CD4-positive, alpha-beta memory T cell (primary cell): ENCODE results near the gene NCOA3. TPM values are rescaled to one million over a fixed set of nuclear protein-coding genes. Genes with fewer than 3 reads are reported as not detected.
A peak's percentile ranks its signal among the peaks of the same experiment; 100 is the strongest.
"Not testable (repeated sequence)": the region's sequence is repeated elsewhere in the genome, so short reads cannot be mapped to it uniquely, and the experiment has no call there.

ENCODE experiments used
- CTCF ChIA-PET: fragments of 350-600 bp; sonication (Branson Sonifier 250); formaldehyde crosslinking; loops from one replicate; lab custom pipeline; 2021; ENCODE audit warnings: inconsistent platforms; ENCODE audit not compliant: partially characterized antibody; lab: Charles Lee
- POLR2A ChIA-PET: fragments of 350-600 bp; sonication (Branson Sonifier 250); formaldehyde crosslinking; loops from one replicate; lab custom pipeline; 2021; ENCODE audit not compliant: partially characterized antibody; lab: Charles Lee
- DNase-seq, 5 donors: peaks; one replicate each; pipeline versions ENCODE4 v3.0.0 to v3.0.0-alpha.2; 2020 to 2022; ENCODE audit warnings: mixed read lengths in 1 of 5
- H3K27ac ChIP-seq: one replicate; pipeline ENCODE4 v1.7.0; 2013; ENCODE audit warnings: low read depth, low read length
- H3K27me3 ChIP-seq: 2 replicates; pipeline ENCODE4 v1.7.0; 2013; ENCODE audit warnings: mild to moderate bottlenecking, low read length, moderate library complexity; ENCODE audit not compliant: insufficient read depth
- H3K36me3 ChIP-seq: 2 replicates; pipeline ENCODE4 v1.7.0; 2013; ENCODE audit warnings: mild to moderate bottlenecking, low read length, moderate library complexity; ENCODE audit not compliant: insufficient read depth
- H3K4me1 ChIP-seq: 2 replicates; pipeline ENCODE4 v1.7.0; 2013; ENCODE audit warnings: mild to moderate bottlenecking, low read length, moderate library complexity; ENCODE audit not compliant: insufficient read depth
- H3K4me3 ChIP-seq, 2 donors: one replicate each; pipeline ENCODE4 v1.7.0; 2013; ENCODE audit warnings: low read length in 2 of 2, mild to moderate bottlenecking in 1 of 2
- H3K9me3 ChIP-seq, 2 donors: one replicate each; pipeline ENCODE4 v1.7.0; 2013; ENCODE audit warnings: low read length in 2 of 2, control low read depth in 1 of 2; ENCODE audit not compliant: control insufficient read depth in 1 of 2
- H3K27ac Mint-ChIP-seq, 7 donors: one replicate each; pipeline ENCODE4 v1.8.0; 2020 to 2021; ENCODE audit warnings: mixed read lengths in 7 of 7, mild to moderate bottlenecking in 6 of 7, inconsistent platforms in 3 of 7, moderate library complexity in 3 of 7
- H3K27me3 Mint-ChIP-seq, 2 donors: one replicate each; pipeline ENCODE4 v1.8.0; 2020 to 2021; ENCODE audit warnings: mixed read lengths in 2 of 2
- H3K36me3 Mint-ChIP-seq, 2 donors: one replicate each; pipeline ENCODE4 v1.8.0; 2020 to 2021; ENCODE audit warnings: mixed read lengths in 2 of 2, inconsistent platforms in 1 of 2, mild to moderate bottlenecking in 1 of 2
- H3K4me1 Mint-ChIP-seq, 4 donors: one replicate each; pipeline ENCODE4 v1.8.0; 2020 to 2021; ENCODE audit warnings: mixed read lengths in 4 of 4, mild to moderate bottlenecking in 1 of 4
- H3K4me3 Mint-ChIP-seq, 8 donors: one replicate each; pipeline ENCODE4 v1.8.0; 2020 to 2021; ENCODE audit warnings: mixed read lengths in 8 of 8, mild to moderate bottlenecking in 7 of 8, moderate library complexity in 6 of 8, inconsistent platforms in 3 of 8
- H3K9me3 Mint-ChIP-seq, 8 donors: one replicate each; pipeline ENCODE4 v1.8.0; 2020 to 2021; ENCODE audit warnings: mixed read lengths in 8 of 8, mild to moderate bottlenecking in 5 of 8, inconsistent platforms in 3 of 8, moderate library complexity in 1 of 8
- intact Hi-C: fragments of 100-400 bp; cut with micrococcal nuclease; formaldehyde crosslinking; loops from one replicate; pipeline ENCODE4 v1.15.1; 2023
- polyA plus RNA-seq, 2 donors: library from polyadenylated mRNA; unstranded; fragments of 300-500 nt; fragmentation: Illumina TruSeq; gene quantifications; one replicate each; pipeline ENCODE4 v1.2.3, GENCODE V29; 2021
- total RNA-seq, 2 experiments: library from RNA; stranded (reverse); gene quantifications; one replicate each; pipeline ENCODE4 v1.2.3, GENCODE V29; 2021

NCOA3 gene
- total and polyA plus RNA-seq, 4 experiments from 2014 or later = 7.0 to 74.7 (median 46.2) TPM

GRCh38 chr20:47583551-47583950 is 81.9 kb downstream of the NCOA3 start:
- H3K27me3 Mint-ChIP-seq = no peaks in the 10 kb centered on the region
- intact Hi-C loops = no loop called here
- peak overlapping the region in 5 of 7 donors; percentile 47 to 87 (median 61) for H3K27ac Mint-ChIP-seq
- Histone ChIP-seq H3K4me1 (peaks cover 9% of the 10 kb centered on the region), H3K9me3 (no peaks in the 10 kb centered on the region), H3K4me3 (no peak overlapping the region), H3K36me3 (peaks cover 5% of the 10 kb centered on the region), H3K27ac (no peak overlapping the region), H3K27me3 (no peaks in the 10 kb centered on the region)
- no peak for DNase-seq
- H3K4me3 Mint-ChIP-seq = no peak overlapping the region
- ChIA-PET POLR2A (no interaction called here), CTCF (no interaction called here)
- H3K9me3 Mint-ChIP-seq = peaks cover 0 to 4% (median 0%) of the 10 kb centered on the region in 8 donors
- H3K4me1 Mint-ChIP-seq = peaks cover 27 to 44% (median 34%) of the 10 kb centered on the region in 4 donors
- H3K36me3 Mint-ChIP-seq = peaks cover 9 to 31% of the 10 kb centered on the region in 2 donors

GRCh38 chr20:47585087-47585747 is 83.5 kb downstream of the NCOA3 start:
- peak overlapping the region in 4 of 7 donors; percentile 22 to 62 (median 45) for H3K27ac Mint-ChIP-seq
- no peak overlapping the region for H3K4me3 ChIP-seq
- intact Hi-C loops = no loop called here
- no peaks in the 10 kb centered on the region for H3K27me3 ChIP-seq
- H3K36me3 ChIP-seq = peaks cover 5% of the 10 kb centered on the region
- H3K4me3 Mint-ChIP-seq = no peak overlapping the region
- CTCF ChIA-PET = interaction anchor here (0.9 kb wide), 1 partner anchor 13 kb away, joined by 3 read pairs; no protein-coding TSS in a partner anchor
- H3K9me3 Mint-ChIP-seq = peaks cover 0 to 4% (median 0%) of the 10 kb centered on the region in 8 donors
- no peaks in the 10 kb centered on the region for H3K9me3 ChIP-seq
- peaks cover 15 to 31% (median 24%) of the 10 kb centered on the region in 4 donors for H3K4me1 Mint-ChIP-seq
- H3K4me1 ChIP-seq = no peaks in the 10 kb centered on the region
- no peak for DNase-seq
- no peak overlapping the region for H3K27ac ChIP-seq
- POLR2A ChIA-PET = no interaction called here
- peaks cover 9 to 32% of the 10 kb centered on the region in 2 donors for H3K36me3 Mint-ChIP-seq
- H3K27me3 Mint-ChIP-seq = no peaks in the 10 kb centered on the region

GRCh38 chr20:47586649-47587294 is 85.1 kb downstream of the NCOA3 start:
- H3K4me1 Mint-ChIP-seq = peaks cover 13 to 32% (median 24%) of the 10 kb centered on the region in 4 donors
- peak overlapping the region in 3 of 7 donors; percentile 2 to 37 (median 7) for H3K27ac Mint-ChIP-seq
- H3K27ac ChIP-seq = no peak overlapping the region
- no peak overlapping the region for H3K4me3 Mint-ChIP-seq
- H3K9me3 ChIP-seq = no peaks in the 10 kb centered on the region
- no peaks in the 10 kb centered on the region for H3K27me3 Mint-ChIP-seq
- no peak overlapping the region for H3K4me3 ChIP-seq
- peaks cover 0 to 4% (median 0%) of the 10 kb centered on the region in 8 donors for H3K9me3 Mint-ChIP-seq
- no peak for DNase-seq
- H3K36me3 Mint-ChIP-seq = peaks cover 9 to 39% of the 10 kb centered on the region in 2 donors
- no peaks in the 10 kb centered on the region for H3K27me3 ChIP-seq
- H3K4me1 ChIP-seq = no peaks in the 10 kb centered on the region
- peaks cover 5% of the 10 kb centered on the region for H3K36me3 ChIP-seq
- intact Hi-C loops = no loop called here
- POLR2A ChIA-PET = no interaction called here
- CTCF ChIA-PET = no interaction called here

- no peak for DNase-seq
- Mint-ChIP-seq H3K9me3 (peaks cover 0 to 4% (median 0%) of the 10 kb centered on the region in 8 donors), H3K36me3 (peaks cover 9 to 45% of the 10 kb centered on the region in 2 donors), H3K4me3 (no peak overlapping the region), H3K4me1 (peaks cover 22 to 33% (median 24%) of the 10 kb centered on the region in 4 donors), H3K27me3 (no peaks in the 10 kb centered on the region), H3K27ac (peak overlapping the region in 3 of 7 donors; percentile 17 to 57 (median 42))
- H3K4me1 ChIP-seq = no peaks in the 10 kb centered on the region
- H3K4me3 ChIP-seq = no peak overlapping the region
- no peaks in the 10 kb centered on the region for H3K27me3 ChIP-seq
- no peak overlapping the region for H3K27ac ChIP-seq
- intact Hi-C loops = no loop called here
- no peaks in the 10 kb centered on the region for H3K9me3 ChIP-seq
- ChIA-PET CTCF (no interaction called here), POLR2A (no interaction called here)
- H3K36me3 ChIP-seq = peaks cover 5% of the 10 kb centered on the region
Observed at GRCh38 chr20:47588158-47588557, 86.5 kb downstream of the NCOA3 start.

GRCh38 chr20:47591231-47591630 is 89.5 kb downstream of the NCOA3 start:
- no peak overlapping the region for H3K27ac ChIP-seq
- H3K4me3 ChIP-seq = no peak overlapping the region
- no peak for DNase-seq
- H3K9me3 Mint-ChIP-seq = no peaks in the 10 kb centered on the region
- H3K4me1 ChIP-seq = no peaks in the 10 kb centered on the region
- H3K27me3 Mint-ChIP-seq = no peaks in the 10 kb centered on the region
- peaks cover 20 to 33% (median 26%) of the 10 kb centered on the region in 4 donors for H3K4me1 Mint-ChIP-seq
- no peaks in the 10 kb centered on the region for H3K27me3 ChIP-seq
- H3K9me3 ChIP-seq = no peaks in the 10 kb centered on the region
- POLR2A ChIA-PET = no interaction called here
- H3K4me3 Mint-ChIP-seq = no peak overlapping the region
- peaks cover 6 to 41% of the 10 kb centered on the region in 2 donors for H3K36me3 Mint-ChIP-seq
- H3K36me3 ChIP-seq = no peaks in the 10 kb centered on the region
- peak overlapping the region in 3 of 7 donors; percentile 14 to 72 (median 22) for H3K27ac Mint-ChIP-seq
- CTCF ChIA-PET = interaction anchor here (0.6 kb wide), 1 partner anchor 1683 kb away, joined by 3 read pairs; no protein-coding TSS in a partner anchor
- intact Hi-C loops = no loop called here

GRCh38 chr20:47594157-47594556 is 92.5 kb downstream of the NCOA3 start:
- ChIA-PET POLR2A (no interaction called here), CTCF (no interaction called here)
- H3K4me3 ChIP-seq = no peak overlapping the region
- H3K27me3 Mint-ChIP-seq = no peaks in the 10 kb centered on the region
- DNase-seq = no peak
- H3K27ac Mint-ChIP-seq = no peak overlapping the region
- no peak overlapping the region for H3K27ac ChIP-seq
- no peak overlapping the region for H3K4me3 Mint-ChIP-seq
- H3K4me1 ChIP-seq = no peaks in the 10 kb centered on the region
- H3K27me3 ChIP-seq = no peaks in the 10 kb centered on the region
- H3K9me3 Mint-ChIP-seq = no peaks in the 10 kb centered on the region
- intact Hi-C loops = no loop called here
- peaks cover 8 to 34% of the 10 kb centered on the region in 2 donors for H3K36me3 Mint-ChIP-seq
- H3K9me3 ChIP-seq = no peaks in the 10 kb centered on the region
- no peaks in the 10 kb centered on the region for H3K36me3 ChIP-seq
- peaks cover 17 to 39% (median 29%) of the 10 kb centered on the region in 4 donors for H3K4me1 Mint-ChIP-seq

- H3K36me3 ChIP-seq, H3K27ac ChIP-seq, H3K9me3 Mint-ChIP-seq, H3K27me3 Mint-ChIP-seq, H3K4me3 Mint-ChIP-seq, H3K27me3 ChIP-seq, H3K4me3 ChIP-seq, H3K9me3 ChIP-seq, intact Hi-C loops, DNase-seq, H3K4me1 ChIP-seq: not testable (repeated sequence)
- peaks cover 8 to 30% of the 10 kb centered on the region in 2 donors for H3K36me3 Mint-ChIP-seq
- ChIA-PET POLR2A (interaction anchor here (0.6 kb wide), 1 partner anchor 40 kb away, joined by 4 read pairs; no protein-coding TSS in a partner anchor), CTCF (interaction anchor here (1.0 to 2.1 kb wide), 3 partner anchors 22 to 211 kb away, joined by 3 to 5 read pairs (median 3); no protein-coding TSS in a partner anchor)
- peak overlapping the region in 2 of 7 donors; percentile 13 to 30 for H3K27ac Mint-ChIP-seq
- peaks cover 20 to 36% (median 31%) of the 10 kb centered on the region in 4 donors for H3K4me1 Mint-ChIP-seq
Observed at GRCh38 chr20:47595138-47595537, 93.5 kb downstream of the NCOA3 start.
